ENCODE data around the gene TMEM201.

DNA sequence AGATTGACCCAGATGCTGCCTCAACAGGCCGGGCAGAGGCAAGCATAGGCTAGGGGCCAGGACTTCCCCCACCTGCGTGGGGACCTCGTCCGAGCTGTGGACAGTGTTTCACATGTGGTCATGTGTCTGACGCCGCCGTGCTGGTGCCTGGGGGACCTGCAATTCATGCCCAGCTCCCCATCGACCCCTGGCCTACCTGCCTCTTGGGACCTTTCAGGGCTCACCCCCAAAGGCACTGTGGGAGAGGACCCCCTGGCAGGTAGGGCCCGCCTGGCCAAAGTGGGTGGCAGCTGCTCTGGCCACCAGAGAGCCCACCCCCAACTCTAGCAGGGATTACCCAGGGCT lies 4.4 kb downstream of the TMEM201 start:
- no peak for TF ChIP-seq CTCF (IDR thresholded peaks at IDR 0.05; ENCODE audit: insufficient read depth, low read length, poor library complexity, severe bottlenecking)
- no peak for TF ChIP-seq EZH2phosphoT487 (conservative IDR thresholded peaks at IDR 0.05; ENCODE audit: low read length)
